Measurements from ENCODE around the gene PPP3CB. TPM values are rescaled to one million over a fixed set of nuclear protein-coding genes. Genes with fewer than 3 reads are reported as not detected.

The PPP3CB gene
- total RNA-seq, 6 experiments from 2014 or later: 49.7 to 66.4 (median 59.8) TPM

- H3K4me3 Mint-ChIP-seq: no peak overlapping the region
- no peaks in the 10 kb centered on the region for H3K27me3 Mint-ChIP-seq (ENCODE audit: insufficient read depth)
- TF ChIP-seq CTCF (IDR thresholded peaks at IDR 0.05): no peak
- no peaks in the 10 kb centered on the region for H3K9me3 Mint-ChIP-seq
- no peak for DNase-seq
- no peak overlapping the region for H3K27ac Mint-ChIP-seq
- H3K4me1 Mint-ChIP-seq (ENCODE audit: low read depth): no peaks in the 10 kb centered on the region
- peaks cover 51% of the 10 kb centered on the region for H3K36me3 Mint-ChIP-seq (ENCODE audit: low read depth)
These were observed 107.6 kb downstream of the PPP3CB start for GRCh38 chr10:73388228-73388627.

- H3K4me3 Mint-ChIP-seq: no peak overlapping the region
- no peak for TF ChIP-seq CTCF (IDR thresholded peaks at IDR 0.05)
- H3K27me3 Mint-ChIP-seq (ENCODE audit: insufficient read depth): no peaks in the 10 kb centered on the region
- no peak for DNase-seq
- no peaks in the 10 kb centered on the region for H3K9me3 Mint-ChIP-seq
- no peak overlapping the region for H3K27ac Mint-ChIP-seq
- peaks cover 53% of the 10 kb centered on the region for H3K36me3 Mint-ChIP-seq (ENCODE audit: low read depth)
- H3K4me1 Mint-ChIP-seq (ENCODE audit: low read depth): no peaks in the 10 kb centered on the region
These were observed 109.2 kb downstream of the PPP3CB start for GRCh38 chr10:73386583-73386982.

Other genes starting within 250 kb of the PPP3CB start
- 10 to 100 TPM; 18.6 to 30.9 (median 27.1) TPM for gene DNAJC9, start 248.8 kb downstream of the PPP3CB start, total RNA-seq (2021; fragmentation: NEBNext Ultra II Directional; extraction: Animal tissue kit (Norgen Biotek cat#: 25700))
- gene MRPS16, start 243.4 kb downstream of the PPP3CB start, total RNA-seq (2021; fragmentation: NEBNext Ultra II Directional; extraction: Animal tissue kit (Norgen Biotek cat#: 25700)): 100 to 1,000 TPM; 100 to 140 (median 116) TPM
- gene CFAP70, start 137.2 kb downstream of the PPP3CB start, total RNA-seq (2021; fragmentation: NEBNext Ultra II Directional; extraction: Animal tissue kit (Norgen Biotek cat#: 25700)): under 1 TPM; 0.13 to 0.43 (median 0.21) TPM
- gene ANXA7, start 82.0 kb downstream of the PPP3CB start, total RNA-seq (2021; fragmentation: NEBNext Ultra II Directional; extraction: Animal tissue kit (Norgen Biotek cat#: 25700)): 100 to 1,000 TPM; 125 to 167 (median 134) TPM
- gene MSS51, start 62.5 kb downstream of the PPP3CB start, total RNA-seq (2021; fragmentation: NEBNext Ultra II Directional; extraction: Animal tissue kit (Norgen Biotek cat#: 25700)): under 1 TPM; 0.31 to 0.66 (median 0.50) TPM
- gene USP54, start 95.3 kb upstream of the PPP3CB start, total RNA-seq (2021; fragmentation: NEBNext Ultra II Directional; extraction: Animal tissue kit (Norgen Biotek cat#: 25700)): 10 to 100 TPM in 5 of 6 experiments, 1 to 10 TPM in 1; 9.1 to 12.9 (median 10.7) TPM
- gene MYOZ1, start 145.4 kb upstream of the PPP3CB start, total RNA-seq (2021; fragmentation: NEBNext Ultra II Directional; extraction: Animal tissue kit (Norgen Biotek cat#: 25700)): 1 to 10 TPM in 3 of 6 experiments, under 1 TPM in 3; 0.41 to 2.5 (median 0.90) TPM
- gene SYNPO2L, start 160.0 kb upstream of the PPP3CB start, total RNA-seq (2021; fragmentation: NEBNext Ultra II Directional; extraction: Animal tissue kit (Norgen Biotek cat#: 25700)): 1 to 10 TPM; 1.5 to 3.3 (median 1.6) TPM
- gene AGAP5, start 202.1 kb upstream of the PPP3CB start, total RNA-seq (2021; fragmentation: NEBNext Ultra II Directional; extraction: Animal tissue kit (Norgen Biotek cat#: 25700)): 1 to 10 TPM; 2.2 to 3.7 (median 2.8) TPM
- gene SEC24C, start 248.3 kb upstream of the PPP3CB start, total RNA-seq (2021; fragmentation: NEBNext Ultra II Directional; extraction: Animal tissue kit (Norgen Biotek cat#: 25700)): 100 to 1,000 TPM in 1 of 6 experiments, 10 to 100 TPM in 5; 90.8 to 108 (median 97.7) TPM